ENCODE measurements around the gene MYCBP.
"Not testable (repeated sequence)": the region's sequence is repeated elsewhere in the genome, so short reads cannot be mapped to it uniquely, and the experiment has no call there.

The MYCBP gene

GRCh38 chr1:38865112-38865715 lies 7.9 kb downstream of the MYCBP start:
- no peak for DNase-seq

- DNase-seq, result no peak
Observed at GRCh38 chr1:38860454-38860795, 12.7 kb downstream of the MYCBP start.

- peak; percentile 98 for DNase-seq
Observed at GRCh38 chr1:38859561-38860453, 13.3 kb downstream of the MYCBP start, which contains the start of gene RRAGC. TSS of gene RRAGC (minus strand) at chr1:38859772. CDS start at chr1:38859646, 126 bp downstream.

- DNase-seq, result peak; percentile 37 to 38
Observed at GRCh38 chr1:38858833-38859560, 14.2 kb downstream of the MYCBP start.

- DNase-seq, result no peak
Observed at GRCh38 chr1:38852780-38853179, 20.4 kb downstream of the MYCBP start.

GRCh38 chr1:38848071-38848470 lies 25.1 kb downstream of the MYCBP start:
- no peak for DNase-seq

- no peak for DNase-seq
Observed at GRCh38 chr1:38846210-38846609, 26.9 kb downstream of the MYCBP start.

- DNase-seq, result not testable (repeated sequence)
Observed at GRCh38 chr1:38845088-38845487, 28.1 kb downstream of the MYCBP start.

- DNase-seq, result no peak
Observed at GRCh38 chr1:38840281-38840680, 32.9 kb downstream of the MYCBP start.

- no peak for DNase-seq
Observed at GRCh38 chr1:38839363-38839762, 33.8 kb downstream of the MYCBP start.

- DNase-seq, result not testable (repeated sequence)
Observed at GRCh38 chr1:38836316-38836715, 36.8 kb downstream of the MYCBP start.

GRCh38 chr1:38834937-38835827 lies 38.0 kb downstream of the MYCBP start:
- peak in 1 of 2 experiments; percentile 11 for DNase-seq

GRCh38 chr1:38834221-38834782 lies 38.8 kb downstream of the MYCBP start:
- DNase-seq, result no peak

- DNase-seq, result no peak
Observed at GRCh38 chr1:38833146-38833545, 40.0 kb downstream of the MYCBP start.

GRCh38 chr1:38832370-38832734 lies 40.8 kb downstream of the MYCBP start:
- DNase-seq, result no peak

GRCh38 chr1:38831731-38832369 lies 41.3 kb downstream of the MYCBP start:
- no peak for DNase-seq

- no peak for DNase-seq
Observed at GRCh38 chr1:38829368-38829767, 43.8 kb downstream of the MYCBP start.

GRCh38 chr1:38827318-38827717 lies 45.8 kb downstream of the MYCBP start:
- DNase-seq, result no peak

- DNase-seq, result no peak
Observed at GRCh38 chr1:38826886-38827285, 46.3 kb downstream of the MYCBP start.

GRCh38 chr1:38826262-38826661 lies 46.9 kb downstream of the MYCBP start:
- DNase-seq, result no peak

GRCh38 chr1:38820860-38821259 lies 52.3 kb downstream of the MYCBP start:
- no peak for DNase-seq

- DNase-seq, result no peak
Observed at GRCh38 chr1:38819516-38819915, 53.6 kb downstream of the MYCBP start.

Measured in stimulated activated CD4-positive, alpha-beta T cell treated with anti-CD3 and anti-CD28 coated beads, Interleukin-4, amount 100 ng/mL, for 4 hours (primary cell).